IPS-11a (cell line): ENCODE data around the gene PITPNM3.
"Not testable (repeated sequence)": the region's sequence is repeated elsewhere in the genome, so short reads cannot be mapped to it uniquely, and the experiment has no call there.

ENCODE experiments used
- H3K4me3 ChIP-seq: one replicate; pipeline ENCODE4 v1.5.1; 2013; ENCODE audit warnings: low read depth, low read length, control low read depth

PITPNM3 gene

GRCh38 chr17:6482796-6483195 is 73.6 kb downstream of the PITPNM3 start:
- not testable (repeated sequence) for H3K4me3 ChIP-seq

GRCh38 chr17:6482105-6482455 is 74.3 kb downstream of the PITPNM3 start:
- no peak overlapping the region for H3K4me3 ChIP-seq

- no peak overlapping the region for H3K4me3 ChIP-seq
Observed at GRCh38 chr17:6480303-6480675, 76.1 kb downstream of the PITPNM3 start.

- no peak overlapping the region for H3K4me3 ChIP-seq
Observed at GRCh38 chr17:6479622-6480302, 76.6 kb downstream of the PITPNM3 start.

- H3K4me3 ChIP-seq, result no peak overlapping the region
Observed at GRCh38 chr17:6478486-6478885, 77.9 kb downstream of the PITPNM3 start.

- no peak overlapping the region for H3K4me3 ChIP-seq
Observed at GRCh38 chr17:6477831-6478383, 78.4 kb downstream of the PITPNM3 start.

- no peak overlapping the region for H3K4me3 ChIP-seq
Observed at GRCh38 chr17:6476810-6477179, 79.6 kb downstream of the PITPNM3 start.

GRCh38 chr17:6476076-6476809 is 80.1 kb downstream of the PITPNM3 start:
- H3K4me3 ChIP-seq, result no peak overlapping the region

GRCh38 chr17:6475411-6475810 is 80.9 kb downstream of the PITPNM3 start:
- H3K4me3 ChIP-seq, result no peak overlapping the region

GRCh38 chr17:6474906-6475305 is 81.4 kb downstream of the PITPNM3 start:
- no peak overlapping the region for H3K4me3 ChIP-seq

GRCh38 chr17:6474376-6474775 is 82.0 kb downstream of the PITPNM3 start:
- no peak overlapping the region for H3K4me3 ChIP-seq

GRCh38 chr17:6473128-6473767 is 83.1 kb downstream of the PITPNM3 start:
- H3K4me3 ChIP-seq, result no peak overlapping the region

GRCh38 chr17:6472517-6472916 is 83.8 kb downstream of the PITPNM3 start:
- H3K4me3 ChIP-seq, result no peak overlapping the region

GRCh38 chr17:6471531-6472465 is 84.6 kb downstream of the PITPNM3 start:
- H3K4me3 ChIP-seq, result no peak overlapping the region

GRCh38 chr17:6470751-6471521 is 85.4 kb downstream of the PITPNM3 start:
- H3K4me3 ChIP-seq, result no peak overlapping the region

- no peak overlapping the region for H3K4me3 ChIP-seq
Observed at GRCh38 chr17:6470146-6470718, 86.1 kb downstream of the PITPNM3 start.

- no peak overlapping the region for H3K4me3 ChIP-seq
Observed at GRCh38 chr17:6468051-6468790, 88.1 kb downstream of the PITPNM3 start.

- no peak overlapping the region for H3K4me3 ChIP-seq
Observed at GRCh38 chr17:6467567-6467966, 88.8 kb downstream of the PITPNM3 start.
